CD8-positive, alpha-beta memory T cell (primary cell): Measurements from ENCODE around the gene SOBP. TPM values are rescaled to one million over a fixed set of nuclear protein-coding genes. Genes with fewer than 3 reads are reported as not detected.
A peak's percentile ranks its signal among the peaks of the same experiment; 100 is the strongest.

ENCODE experiments used
- CTCF ChIA-PET: fragments of 350-600 bp; sonication (Branson Sonifier 250); formaldehyde crosslinking; loops from one replicate; lab custom pipeline; 2021; ENCODE audit warnings: antibody characterized with exemption; lab: Charles Lee
- POLR2A ChIA-PET: fragments of 350-600 bp; sonication (Branson Sonifier 250); formaldehyde crosslinking; loops from one replicate; lab custom pipeline; 2021; ENCODE audit warnings: antibody characterized with exemption; lab: Charles Lee
- DNase-seq, 5 donors: peaks; one replicate each; pipeline versions ENCODE4 v3.0.0 to v3.0.0-alpha.2; 2020 to 2022; ENCODE audit warnings: mixed read lengths in 1 of 5
- H3K27ac ChIP-seq: one replicate; pipeline ENCODE4 v1.7.0; 2013; ENCODE audit warnings: low read depth, mild to moderate bottlenecking, low read length, moderate library complexity
- H3K27me3 ChIP-seq: 2 replicates; pipeline ENCODE4 v1.7.0; 2013; ENCODE audit warnings: low read length, mild to moderate bottlenecking; ENCODE audit not compliant: insufficient read depth, poor library complexity, severe bottlenecking
- H3K36me3 ChIP-seq: 2 replicates; pipeline ENCODE4 v1.7.0; 2013; ENCODE audit warnings: mild to moderate bottlenecking, low read length, moderate library complexity; ENCODE audit not compliant: insufficient read depth
- H3K4me1 ChIP-seq: 2 replicates; pipeline ENCODE4 v1.7.0; 2013; ENCODE audit warnings: mild to moderate bottlenecking, low read length, moderate library complexity; ENCODE audit not compliant: insufficient read depth
- H3K4me3 ChIP-seq: 2 replicates; pipeline ENCODE4 v1.7.0; 2013; ENCODE audit warnings: mild to moderate bottlenecking, low read length
- H3K9me3 ChIP-seq: 2 replicates; pipeline ENCODE4 v1.7.0; 2013; ENCODE audit warnings: mild to moderate bottlenecking, low read length
- H3K27ac Mint-ChIP-seq, 8 donors: one replicate each; pipeline ENCODE4 v1.8.0; 2020 to 2021; ENCODE audit warnings: mixed read lengths in 8 of 8, mild to moderate bottlenecking in 6 of 8, inconsistent platforms in 3 of 8, moderate library complexity in 3 of 8
- H3K27me3 Mint-ChIP-seq, 2 donors: one replicate each; pipeline ENCODE4 v1.8.0; 2020 to 2021; ENCODE audit warnings: mixed read lengths in 2 of 2, mild to moderate bottlenecking in 1 of 2, moderate library complexity in 1 of 2
- H3K36me3 Mint-ChIP-seq, 3 donors: one replicate each; pipeline ENCODE4 v1.8.0; 2020 to 2021; ENCODE audit warnings: mixed read lengths in 3 of 3, inconsistent platforms in 1 of 3, mild to moderate bottlenecking in 1 of 3
- H3K4me1 Mint-ChIP-seq, 3 donors: one replicate each; pipeline ENCODE4 v1.8.0; 2020 to 2021; ENCODE audit warnings: mixed read lengths in 3 of 3, inconsistent platforms in 1 of 3, mild to moderate bottlenecking in 1 of 3
- H3K4me3 Mint-ChIP-seq, 7 donors: one replicate each; pipeline ENCODE4 v1.8.0; 2020 to 2021; ENCODE audit warnings: mixed read lengths in 7 of 7, mild to moderate bottlenecking in 6 of 7, moderate library complexity in 4 of 7, inconsistent platforms in 2 of 7
- H3K9me3 Mint-ChIP-seq, 5 donors: one replicate each; pipeline ENCODE4 v1.8.0; 2020 to 2022; ENCODE audit warnings: mixed read lengths in 5 of 5, mild to moderate bottlenecking in 3 of 5, moderate library complexity in 2 of 5, inconsistent platforms in 1 of 5
- polyA plus RNA-seq: library from polyadenylated mRNA; unstranded; fragments of 300-500 nt; fragmentation: Illumina TruSeq; gene quantifications from one replicate; pipeline ENCODE4 v1.2.3, GENCODE V29; 2021
- total RNA-seq, 2 experiments: library from RNA; stranded (reverse); gene quantifications; one replicate each; pipeline ENCODE4 v1.2.3, GENCODE V29; 2021

The SOBP gene
- total and polyA plus RNA-seq, 3 experiments from 2014 or later, result 0.30 to 1.0 (median 0.79) TPM

GRCh38 chr6:107676042-107676441 lies 186.1 kb downstream of the SOBP start:
- POLR2A ChIA-PET, result no interaction called here
- H3K27me3 ChIP-seq, result no peaks in the 10 kb centered on the region
- Mint-ChIP-seq H3K4me1 (peaks cover 5 to 12% (median 10%) of the 10 kb centered on the region in 3 donors), H3K27me3 (peaks cover 0 to 2% of the 10 kb centered on the region in 2 donors), H3K27ac (no peak overlapping the region), H3K9me3 (no peaks in the 10 kb centered on the region), H3K36me3 (no peaks in the 10 kb centered on the region), H3K4me3 (no peak overlapping the region)
- no peaks in the 10 kb centered on the region for H3K9me3 ChIP-seq
- H3K27ac ChIP-seq, result no peak overlapping the region
- no peak overlapping the region for H3K4me3 ChIP-seq
- no peak for DNase-seq
- peaks cover 5% of the 10 kb centered on the region for H3K4me1 ChIP-seq
- H3K36me3 ChIP-seq, result no peaks in the 10 kb centered on the region
- CTCF ChIA-PET, result interaction anchor here (1.0 to 4.7 kb wide), 10 partner anchors 10 to 374 kb away, joined by 3 to 40 read pairs (median 6); no protein-coding TSS in a partner anchor

- Histone ChIP-seq H3K4me3 (no peak overlapping the region), H3K4me1 (peaks cover 5% of the 10 kb centered on the region), H3K9me3 (no peaks in the 10 kb centered on the region), H3K36me3 (no peaks in the 10 kb centered on the region), H3K27ac (no peak overlapping the region), H3K27me3 (no peaks in the 10 kb centered on the region)
- Mint-ChIP-seq H3K9me3 (no peaks in the 10 kb centered on the region), H3K4me3 (no peak overlapping the region), H3K27me3 (no peaks in the 10 kb centered on the region), H3K4me1 (peaks cover 3 to 7% (median 7%) of the 10 kb centered on the region in 3 donors), H3K36me3 (no peaks in the 10 kb centered on the region), H3K27ac (no peak overlapping the region)
- no peak for DNase-seq
- POLR2A ChIA-PET, result no interaction called here
- CTCF ChIA-PET, result interaction anchor here (4.7 kb wide), 1 partner anchor 171 kb away, joined by 40 read pairs; no protein-coding TSS in a partner anchor
These were observed 187.5 kb downstream of the SOBP start for GRCh38 chr6:107677399-107677798.

- ChIA-PET POLR2A (no interaction called here), CTCF (interaction anchor here (1.1 to 3.7 kb wide), 11 partner anchors 10 to 370 kb away, joined by 3 to 29 read pairs (median 4); no protein-coding TSS in a partner anchor)
- H3K27me3 Mint-ChIP-seq, result peaks cover 0 to 2% of the 10 kb centered on the region in 2 donors
- no peak overlapping the region for H3K27ac ChIP-seq
- DNase-seq, result no peak
- H3K4me1 Mint-ChIP-seq, result peaks cover 3 to 7% (median 7%) of the 10 kb centered on the region in 3 donors
- H3K9me3 ChIP-seq, result no peaks in the 10 kb centered on the region
- H3K27me3 ChIP-seq, result no peaks in the 10 kb centered on the region
- peaks cover 5% of the 10 kb centered on the region for H3K4me1 ChIP-seq
- H3K36me3 ChIP-seq, result no peaks in the 10 kb centered on the region
- no peaks in the 10 kb centered on the region for H3K9me3 Mint-ChIP-seq
- H3K4me3 Mint-ChIP-seq, result no peak overlapping the region
- H3K36me3 Mint-ChIP-seq, result peaks cover 0 to 7% (median 0%) of the 10 kb centered on the region in 3 donors
- H3K4me3 ChIP-seq, result no peak overlapping the region
- H3K27ac Mint-ChIP-seq, result no peak overlapping the region
These were observed 189.5 kb downstream of the SOBP start for GRCh38 chr6:107679457-107679856.

GRCh38 chr6:107682721-107683120 lies 192.8 kb downstream of the SOBP start:
- Mint-ChIP-seq H3K36me3 (peaks cover 0 to 7% (median 0%) of the 10 kb centered on the region in 3 donors), H3K4me1 (no peaks in the 10 kb centered on the region), H3K27ac (no peak overlapping the region), H3K4me3 (no peak overlapping the region), H3K9me3 (no peaks in the 10 kb centered on the region), H3K27me3 (peaks cover 0 to 2% of the 10 kb centered on the region in 2 donors)
- Histone ChIP-seq H3K36me3 (no peaks in the 10 kb centered on the region), H3K9me3 (no peaks in the 10 kb centered on the region), H3K4me1 (no peaks in the 10 kb centered on the region), H3K27ac (no peak overlapping the region), H3K4me3 (no peak overlapping the region), H3K27me3 (no peaks in the 10 kb centered on the region)
- no peak for DNase-seq
- POLR2A ChIA-PET, result no interaction called here
- CTCF ChIA-PET, result no interaction called here

GRCh38 chr6:107683183-107683582 lies 193.3 kb downstream of the SOBP start:
- no peak for DNase-seq
- CTCF ChIA-PET, result no interaction called here
- no peaks in the 10 kb centered on the region for H3K36me3 ChIP-seq
- no peaks in the 10 kb centered on the region for H3K27me3 ChIP-seq
- no peaks in the 10 kb centered on the region for H3K9me3 ChIP-seq
- Mint-ChIP-seq H3K27me3 (peaks cover 0 to 2% of the 10 kb centered on the region in 2 donors), H3K9me3 (no peaks in the 10 kb centered on the region), H3K4me1 (no peaks in the 10 kb centered on the region), H3K4me3 (no peak overlapping the region), H3K36me3 (peaks cover 0 to 7% (median 0%) of the 10 kb centered on the region in 3 donors), H3K27ac (no peak overlapping the region)
- no peaks in the 10 kb centered on the region for H3K4me1 ChIP-seq
- POLR2A ChIA-PET, result no interaction called here
- H3K4me3 ChIP-seq, result no peak overlapping the region
- no peak overlapping the region for H3K27ac ChIP-seq

- H3K27ac ChIP-seq, result no peak overlapping the region
- no peak overlapping the region for H3K27ac Mint-ChIP-seq
- H3K4me3 Mint-ChIP-seq, result no peak overlapping the region
These were observed 195.1 kb downstream of the SOBP start for GRCh38 chr6:107684996-107685395.

GRCh38 chr6:107689190-107689589 lies 199.3 kb downstream of the SOBP start:
- CTCF ChIA-PET, result no interaction called here
- no peak overlapping the region for H3K4me3 ChIP-seq

More at GRCh38 chr6:107684996-107685395, 195.1 kb downstream of the SOBP start:
- ChIA-PET CTCF (no interaction called here), POLR2A (no interaction called here)
- no peaks in the 10 kb centered on the region for H3K4me1 ChIP-seq
- no peaks in the 10 kb centered on the region for H3K27me3 ChIP-seq
- no peaks in the 10 kb centered on the region for H3K9me3 Mint-ChIP-seq
- H3K4me1 Mint-ChIP-seq, result no peaks in the 10 kb centered on the region
- DNase-seq, result no peak
- no peaks in the 10 kb centered on the region for H3K9me3 ChIP-seq
- H3K36me3 Mint-ChIP-seq, result peaks cover 0 to 7% (median 0%) of the 10 kb centered on the region in 3 donors
- H3K36me3 ChIP-seq, result no peaks in the 10 kb centered on the region
- no peak overlapping the region for H3K4me3 ChIP-seq
- H3K27me3 Mint-ChIP-seq, result peaks cover 0 to 2% of the 10 kb centered on the region in 2 donors

GRCh38 chr6:107689951-107690642 lies 200.2 kb downstream of the SOBP start:
- no peaks in the 10 kb centered on the region for H3K9me3 Mint-ChIP-seq
- Histone ChIP-seq H3K27me3 (no peaks in the 10 kb centered on the region), H3K9me3 (no peaks in the 10 kb centered on the region), H3K4me1 (no peaks in the 10 kb centered on the region), H3K27ac (no peak overlapping the region), H3K4me3 (no peak overlapping the region), H3K36me3 (no peaks in the 10 kb centered on the region)
- H3K4me3 Mint-ChIP-seq, result no peak overlapping the region
- peaks cover 0 to 4% of the 10 kb centered on the region in 2 donors for H3K27me3 Mint-ChIP-seq
- H3K36me3 Mint-ChIP-seq, result no peaks in the 10 kb centered on the region
- H3K27ac Mint-ChIP-seq, result peak overlapping the region in 1 of 8 donors; percentile 87
- POLR2A ChIA-PET, result interaction anchor here (0.5 kb wide), 1 partner anchor 155 kb away, joined by 6 read pairs; no protein-coding TSS in a partner anchor
- no peak for DNase-seq
- CTCF ChIA-PET, result interaction anchor here (0.8 to 1.8 kb wide), 3 partner anchors 14 to 177 kb away, joined by 3 to 7 read pairs (median 4); no protein-coding TSS in a partner anchor
- no peaks in the 10 kb centered on the region for H3K4me1 Mint-ChIP-seq

More at GRCh38 chr6:107689190-107689589, 199.3 kb downstream of the SOBP start:
- POLR2A ChIA-PET, result no interaction called here
- Mint-ChIP-seq H3K27me3 (peaks cover 0 to 4% of the 10 kb centered on the region in 2 donors), H3K4me3 (no peak overlapping the region), H3K4me1 (no peaks in the 10 kb centered on the region), H3K36me3 (no peaks in the 10 kb centered on the region), H3K9me3 (no peaks in the 10 kb centered on the region), H3K27ac (no peak overlapping the region)
- Histone ChIP-seq H3K9me3 (no peaks in the 10 kb centered on the region), H3K27me3 (no peaks in the 10 kb centered on the region), H3K36me3 (no peaks in the 10 kb centered on the region), H3K4me1 (no peaks in the 10 kb centered on the region), H3K27ac (no peak overlapping the region)
- DNase-seq, result no peak
